ENCODE results near the gene C15orf39.

C15orf39 gene

GRCh38 chr15:75172284-75172820 is 29.3 kb upstream of the C15orf39 start:
- no peak for DNase-seq (ENCODE audit: low spot score)

DNA sequence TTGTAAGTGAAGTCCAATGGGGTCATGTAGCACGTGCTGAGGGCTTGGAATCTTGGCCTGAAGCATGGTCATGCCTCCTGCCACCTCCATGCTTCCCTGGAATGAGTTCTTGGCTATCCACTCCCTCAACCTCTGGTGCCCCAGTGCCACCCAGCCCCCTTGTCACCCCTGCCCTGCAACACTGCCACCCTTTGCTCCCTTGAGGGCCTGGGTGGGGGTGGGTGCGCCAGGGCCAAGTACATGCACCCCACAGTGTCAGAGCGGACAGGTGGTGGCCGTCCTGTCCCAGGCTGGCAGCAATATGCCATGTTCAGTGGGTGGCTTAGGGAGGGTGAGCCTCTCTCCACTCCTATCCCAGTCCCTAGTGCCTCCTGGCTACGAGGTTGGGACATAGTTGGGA is 27.6 kb upstream of the C15orf39 start:
- no peak for DNase-seq (ENCODE audit: low spot score)

- no peak for DNase-seq (ENCODE audit: low spot score)
Observed at GRCh38 chr15:75174729-75175128, 27.0 kb upstream of the C15orf39 start.

DNA sequence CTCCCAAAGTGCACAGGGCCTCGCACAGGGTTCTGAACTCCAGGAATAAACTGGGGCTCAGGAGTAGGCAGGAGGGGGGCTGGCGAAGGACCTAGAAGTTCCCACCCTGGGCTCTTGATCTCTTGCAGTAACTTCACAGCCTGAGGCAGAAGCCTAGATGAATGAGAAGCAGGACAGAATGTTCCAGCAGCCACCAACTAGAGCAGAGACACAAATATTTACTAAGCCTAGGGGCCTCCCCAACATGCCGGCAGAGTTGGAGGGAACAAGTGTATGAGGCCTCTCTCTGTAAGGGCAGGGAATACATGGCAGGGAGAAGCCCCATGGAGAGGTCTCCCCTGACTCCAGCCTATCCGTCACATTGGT is 25.3 kb upstream of the C15orf39 start:
- no peak for DNase-seq (ENCODE audit: low spot score)

DNA sequence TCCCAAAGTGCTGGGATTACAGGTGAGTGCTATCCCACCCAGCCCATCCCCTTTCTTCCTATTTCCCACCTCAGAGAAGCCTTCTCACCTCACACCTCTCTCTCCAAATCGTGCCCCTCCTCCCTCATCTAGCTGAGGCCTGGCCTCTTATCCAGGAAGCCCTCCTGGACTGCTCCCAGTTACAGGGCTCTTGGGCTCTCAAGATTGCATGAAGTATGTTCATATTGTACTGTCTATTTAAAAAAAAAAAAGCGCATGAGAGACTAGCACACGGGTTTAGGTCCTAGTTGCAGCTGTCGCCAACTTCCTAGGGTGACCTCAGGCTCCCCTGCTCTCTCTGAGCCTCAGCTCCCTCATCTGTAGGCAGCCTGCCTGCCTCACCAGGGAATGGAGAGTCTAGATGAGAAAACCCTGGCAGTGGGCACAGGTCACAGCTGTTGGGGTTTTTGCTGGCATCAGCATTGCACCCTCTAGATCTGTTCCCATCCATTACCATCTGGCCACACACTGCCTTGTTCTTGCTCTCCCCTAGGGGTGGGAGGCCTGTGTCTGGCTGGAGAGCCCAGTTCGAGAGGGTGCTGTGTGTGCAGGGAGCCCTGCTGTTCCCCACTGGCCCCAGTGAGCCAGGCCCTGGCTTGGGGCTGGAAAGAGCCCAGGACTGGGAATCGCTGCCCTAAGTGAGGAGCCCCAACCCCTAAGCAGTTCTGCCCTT is 24.2 kb upstream of the C15orf39 start:
- DNase-seq (ENCODE audit: low spot score): no peak

GRCh38 chr15:75178171-75178937 is 23.3 kb upstream of the C15orf39 start:
- DNase-seq (ENCODE audit: low spot score): no peak

DNA sequence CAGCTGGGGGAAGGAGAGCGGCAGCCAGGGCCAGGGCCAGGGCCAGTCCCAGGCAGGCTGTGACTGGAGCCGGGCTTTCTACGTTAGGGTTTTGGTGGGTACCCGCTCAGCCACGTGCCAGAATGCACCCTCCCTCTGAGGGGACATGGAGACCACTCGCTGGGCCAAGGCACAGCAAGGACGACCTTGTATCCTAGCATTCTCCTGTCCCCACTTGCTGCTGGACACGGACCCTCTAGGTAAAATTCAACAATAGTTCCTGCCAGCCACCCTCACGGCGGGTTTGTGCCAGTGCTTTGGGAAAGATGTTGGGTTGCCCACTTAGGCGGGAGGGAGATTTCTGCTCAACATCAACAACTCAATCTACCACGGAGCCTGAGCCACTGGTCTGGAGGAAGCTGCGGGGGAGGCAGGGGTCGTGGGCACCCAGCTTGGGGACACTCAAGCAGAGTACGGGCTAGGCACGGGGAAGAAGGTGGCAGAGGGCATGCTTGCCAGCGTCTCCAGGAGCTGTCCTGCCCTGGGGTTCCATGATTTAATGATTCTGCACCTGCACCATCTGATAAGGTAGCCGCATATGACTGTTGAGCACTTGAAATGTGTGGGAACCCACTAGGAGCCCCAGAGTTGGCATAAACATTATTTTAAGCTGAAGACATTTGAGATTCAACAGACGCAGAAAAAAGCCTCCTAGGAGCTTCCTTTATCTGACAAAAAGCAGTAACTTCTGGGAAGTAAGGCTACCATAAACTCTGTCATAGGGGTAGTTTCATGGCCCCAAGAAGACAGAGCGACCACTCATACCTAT is 22.5 kb upstream of the C15orf39 start:
- DNase-seq (ENCODE audit: low spot score): no peak

DNA sequence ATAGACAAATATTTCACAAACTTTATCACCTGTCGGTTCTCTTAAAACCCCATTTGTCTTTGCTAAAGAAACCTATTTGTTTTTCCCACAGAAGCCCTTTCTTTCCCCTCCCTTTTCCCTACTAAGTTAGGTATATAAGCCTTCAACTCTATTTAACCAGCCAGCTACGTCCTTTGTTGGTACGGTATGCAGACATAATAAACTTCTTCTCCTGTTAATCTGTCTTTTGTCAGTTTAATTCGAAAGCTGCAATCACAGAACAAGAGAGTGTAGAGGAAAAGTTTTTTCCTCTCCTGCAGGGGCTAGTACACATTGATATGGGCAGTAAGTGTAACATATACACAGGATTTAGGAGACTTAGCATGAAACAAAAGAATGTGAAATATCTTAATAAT is 21.9 kb upstream of the C15orf39 start:
- DNase-seq (ENCODE audit: low spot score): no peak

DNA sequence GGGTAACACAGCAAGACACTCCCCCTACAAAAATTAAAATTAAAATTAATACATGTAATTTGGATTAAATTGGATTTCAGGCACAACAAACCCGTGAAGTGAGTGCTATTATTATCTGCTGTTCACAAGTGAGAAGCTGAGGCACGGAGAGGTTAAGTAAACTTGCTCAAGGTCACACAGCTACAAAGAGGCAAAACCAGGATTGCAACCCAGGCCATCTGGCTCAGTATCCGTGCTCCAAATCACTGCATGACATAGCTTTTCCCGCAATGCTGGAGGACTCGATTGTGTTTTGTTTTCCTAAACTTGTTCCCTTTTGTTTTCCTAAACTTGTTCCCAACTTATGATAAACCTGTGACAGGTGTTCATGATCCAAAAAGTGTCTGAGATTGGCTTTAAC is 19.9 kb upstream of the C15orf39 start:
- no peak for DNase-seq (ENCODE audit: low spot score)

- no peak for DNase-seq (ENCODE audit: low spot score)
Observed at GRCh38 chr15:75182187-75183131, 19.2 kb upstream of the C15orf39 start.

- DNase-seq (ENCODE audit: low spot score): no peak
Observed at GRCh38 chr15:75185271-75186029, 16.2 kb upstream of the C15orf39 start.

DNA sequence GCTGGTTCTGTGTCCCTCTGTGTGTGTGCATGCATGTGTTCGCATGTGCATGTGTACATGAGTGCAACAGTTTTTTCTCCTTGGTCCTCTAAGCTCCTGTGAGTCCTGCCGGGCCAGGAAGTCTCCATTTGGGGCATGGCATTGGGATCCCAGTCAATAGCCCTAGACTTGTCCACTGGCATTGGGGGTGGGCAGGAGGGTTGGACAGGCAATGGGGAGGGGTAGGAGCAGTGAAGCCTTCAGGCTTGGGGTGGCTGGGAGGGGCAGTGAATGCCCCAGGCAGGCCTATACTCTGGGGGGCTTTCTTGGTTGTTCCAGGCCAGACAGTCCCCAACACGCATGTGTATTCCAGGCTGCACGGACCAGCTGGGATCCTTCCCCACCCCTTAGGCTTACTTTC is 15.6 kb upstream of the C15orf39 start:
- no peak for DNase-seq (ENCODE audit: low spot score)

DNA sequence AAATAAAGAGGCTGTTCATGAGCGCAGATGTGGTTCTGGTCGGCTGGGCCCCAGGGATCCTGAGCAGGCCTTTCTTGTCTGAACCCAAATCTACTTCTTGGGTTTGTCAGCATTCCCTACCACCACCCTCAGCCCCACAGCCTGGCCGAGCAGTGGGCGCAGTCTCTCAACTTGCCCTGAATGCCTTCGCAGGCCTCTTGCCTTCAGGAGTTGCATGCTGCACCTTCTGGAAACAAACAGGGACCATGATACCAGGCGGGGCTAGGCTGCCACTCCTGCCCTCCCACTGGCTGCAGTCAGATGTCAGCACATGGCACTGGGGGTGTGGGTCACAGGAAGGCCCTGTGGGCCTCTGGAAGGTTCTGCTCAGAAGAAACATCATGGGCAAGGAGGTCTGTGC is 13.2 kb upstream of the C15orf39 start:
- DNase-seq (ENCODE audit: low spot score): no peak

- DNase-seq (ENCODE audit: low spot score): no peak
Observed at GRCh38 chr15:75191235-75191634, 10.4 kb upstream of the C15orf39 start.

DNA sequence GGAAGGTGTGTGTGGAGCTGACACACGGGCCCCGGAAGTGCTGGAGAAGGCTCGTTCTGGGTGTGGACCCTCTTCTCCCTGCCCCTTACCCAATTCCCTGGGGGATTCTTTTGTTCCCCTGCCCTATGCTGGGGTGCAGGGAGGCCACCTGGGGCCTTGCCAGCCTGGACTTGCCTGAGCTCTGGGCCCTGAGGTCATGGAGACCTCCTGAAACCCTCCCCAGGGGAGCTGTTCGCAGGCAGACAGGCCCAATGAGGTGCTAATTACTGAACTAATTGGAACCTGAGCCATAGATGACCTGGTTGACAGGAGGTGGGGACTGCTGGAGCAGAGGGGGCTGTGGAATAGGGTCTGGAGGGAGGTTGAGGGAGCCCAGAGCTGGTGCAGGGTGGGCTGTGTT is 9.4 kb upstream of the C15orf39 start:
- no peak for DNase-seq (ENCODE audit: low spot score)

DNA sequence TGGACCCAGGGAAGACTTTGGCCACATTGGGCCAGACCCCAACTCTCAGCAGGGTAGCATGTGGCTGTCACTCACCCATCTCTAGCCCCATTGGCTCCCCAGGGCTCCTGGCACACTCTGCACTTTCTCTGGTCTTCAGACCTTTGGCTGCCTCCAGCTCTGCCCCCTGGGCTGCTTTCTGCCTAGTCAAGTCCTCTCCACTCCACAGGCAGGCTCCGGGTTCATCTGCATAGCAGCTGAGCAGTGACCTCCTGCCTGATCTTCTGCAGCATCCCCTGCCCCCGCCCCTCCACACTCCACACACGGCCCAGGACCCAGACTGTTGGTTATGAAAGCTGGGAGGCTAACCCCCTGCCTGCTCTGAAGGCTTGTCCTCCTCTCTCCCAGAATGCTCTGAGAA is 8.4 kb upstream of the C15orf39 start:
- DNase-seq (ENCODE audit: low spot score): no peak

DNA sequence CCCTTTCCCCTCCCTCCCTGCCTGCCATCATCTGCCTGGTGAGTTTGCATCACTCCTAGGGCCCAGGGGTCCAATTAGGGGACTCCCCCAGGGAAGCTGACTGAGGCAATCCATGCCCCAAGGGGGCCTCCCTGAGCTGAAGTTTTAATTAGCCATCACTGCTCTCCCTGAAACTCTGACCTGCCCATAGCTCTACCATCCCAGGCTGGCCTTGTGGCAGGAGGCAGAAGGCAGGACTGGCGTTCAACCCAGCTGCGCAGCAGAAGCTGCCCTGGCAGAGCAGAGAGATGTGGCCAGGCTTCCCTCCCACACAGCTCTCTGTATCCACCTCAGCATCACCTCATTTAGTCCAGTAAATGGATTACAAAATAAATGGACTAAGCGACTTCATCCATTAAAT is 7.7 kb upstream of the C15orf39 start:
- no peak for DNase-seq (ENCODE audit: low spot score)

DNA sequence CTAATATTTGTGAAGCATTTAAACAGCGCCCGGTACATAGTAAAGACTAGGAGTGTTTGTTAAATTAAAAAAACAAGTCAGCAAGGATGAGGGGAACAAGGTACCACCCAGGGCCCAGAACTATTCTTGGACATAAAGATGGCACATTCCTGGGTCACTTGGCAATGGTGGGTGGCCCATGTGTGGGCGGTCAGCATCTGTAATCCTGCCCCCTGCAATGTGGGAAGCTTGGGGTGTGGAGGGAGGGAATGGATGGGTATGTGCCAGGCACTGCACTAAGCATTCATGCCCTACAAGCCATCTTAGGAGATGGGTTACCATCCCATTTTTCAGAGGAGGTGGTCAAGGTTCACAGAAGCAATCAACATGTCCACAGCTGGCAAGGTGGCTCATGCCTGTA is 7.3 kb upstream of the C15orf39 start:
- no peak for DNase-seq (ENCODE audit: low spot score)

DNA sequence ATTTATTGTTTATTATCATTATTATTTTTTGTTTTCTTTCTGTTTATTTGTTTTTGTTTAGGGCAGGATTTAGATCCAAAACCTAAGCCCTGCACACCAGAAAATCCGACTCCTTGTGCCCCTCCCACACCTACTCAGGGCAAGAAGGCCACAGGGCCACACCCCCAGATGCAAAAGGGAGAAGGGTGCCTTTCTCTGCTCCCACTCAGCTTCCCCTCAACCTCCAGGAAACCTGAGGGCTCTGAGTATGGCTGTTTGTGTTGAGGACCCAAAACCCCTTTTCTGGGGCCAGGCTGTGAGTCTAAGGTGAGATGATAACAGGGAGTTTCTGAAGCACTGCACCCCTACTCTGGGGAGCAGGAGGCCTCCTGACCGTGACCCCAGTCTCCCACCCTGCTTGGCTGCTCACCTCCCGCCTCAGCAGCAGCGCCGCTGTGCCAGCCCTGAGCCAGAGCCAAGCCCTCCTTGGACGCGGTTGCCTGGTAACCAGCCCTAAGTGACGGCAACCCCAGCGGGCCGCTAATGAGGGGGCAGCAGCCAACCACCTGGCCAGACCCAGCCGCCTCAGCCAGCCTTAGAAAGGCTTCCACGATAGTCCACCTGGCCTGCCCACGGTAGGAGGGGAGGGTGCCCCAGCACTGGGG is 6.4 kb upstream of the C15orf39 start:
- no peak for DNase-seq (ENCODE audit: low spot score)

DNA sequence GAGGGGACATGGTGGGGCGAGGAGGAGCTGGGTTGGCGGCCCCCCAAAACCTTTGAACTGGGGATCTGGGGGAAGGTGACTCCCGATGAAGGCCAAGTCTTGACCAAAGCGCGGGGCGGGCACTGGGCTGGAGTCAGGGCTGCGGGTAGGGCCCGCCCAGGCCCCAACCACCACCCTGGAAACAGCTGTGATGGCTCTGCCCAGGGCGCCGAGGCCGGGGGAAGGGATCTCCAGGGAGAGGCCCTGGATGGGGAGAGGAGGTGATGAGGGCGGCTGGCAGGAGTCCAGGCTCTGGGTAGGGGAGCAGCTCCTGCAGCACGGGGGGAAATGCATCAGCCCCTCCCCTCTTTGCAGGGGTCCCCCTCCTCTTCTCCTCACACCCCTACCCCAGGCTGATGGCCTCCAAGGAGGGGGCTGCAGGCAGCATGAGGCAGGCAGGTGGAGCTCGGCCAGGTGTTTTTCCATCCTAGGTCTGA is 5.9 kb upstream of the C15orf39 start:
- DNase-seq (ENCODE audit: low spot score): no peak

All from hepatic stellate cell (primary cell).